HepG2 (cell line): ENCODE data around the gene ZPR1. TPM values are rescaled to one million over a fixed set of nuclear protein-coding genes. Genes with fewer than 3 reads are reported as not detected.

ENCODE experiments used
- AHR ChIP-seq: IDR thresholded peaks from 2 replicates; pipeline ENCODE4 v1.6.1; 2018; ENCODE audit warnings: missing genetic modification reagents, missing compliant biosample characterization
- AKAP8 ChIP-seq: sonication (generic); formaldehyde crosslinking; IDR thresholded peaks from 2 replicates; pipeline ENCODE4 v1.5.1; 2020; ENCODE audit warnings: mild to moderate bottlenecking, missing genetic modification reagents
- ATAD3A ChIP-seq: sonication (generic); formaldehyde crosslinking; IDR thresholded peaks from 2 replicates; pipeline ENCODE4 v1.4.0; 2020; ENCODE audit warnings: missing genetic modification reagents
- CHD4 ChIP-seq: fragments of 200-600 bp; sonication (generic); IDR thresholded peaks from 2 replicates; pipeline ENCODE4 v1.7.0; 2017; ENCODE audit warnings: mild to moderate bottlenecking, low read length, borderline replicate concordance
- DRAP1 ChIP-seq: IDR thresholded peaks from 2 replicates; pipeline ENCODE4 v1.6.1; 2016; ENCODE audit warnings: missing genetic modification reagents, missing compliant biosample characterization
- EHMT2 ChIP-seq: fragments of 200-600 bp; sonication (generic); IDR thresholded peaks from 2 replicates; pipeline ENCODE4 v1.7.0; 2017; ENCODE audit warnings: antibody characterized with exemption, low read depth, low read length, borderline replicate concordance
- ELF1 ChIP-seq: sonication (generic); formaldehyde crosslinking; IDR thresholded peaks from 2 replicates; pipeline ENCODE4 v1.4.0; 2020; ENCODE audit warnings: missing genetic modification reagents
- GTF2F1 ChIP-seq: fragments of 150-350 bp; IDR thresholded peaks from 2 replicates; pipeline ENCODE4 v1.6.1; 2014; ENCODE audit warnings: low read length
- MTA1 ChIP-seq: sonication (generic); formaldehyde crosslinking; IDR thresholded peaks from 2 replicates; pipeline ENCODE4 v1.4.0; 2020; ENCODE audit warnings: missing genetic modification reagents, mild to moderate bottlenecking, borderline replicate concordance
- MYPOP ChIP-seq: sonication (generic); formaldehyde crosslinking; IDR thresholded peaks from 2 replicates; pipeline ENCODE4 v1.8.1; 2023; ENCODE audit warnings: mild to moderate bottlenecking, moderate library complexity, missing genetic modification reagents
- RCOR2 ChIP-seq: IDR thresholded peaks from 2 replicates; pipeline ENCODE4 v1.6.1; 2016; ENCODE audit warnings: missing biosample characterization, missing genetic modification reagents
- REXO4 ChIP-seq: sonication (generic); formaldehyde crosslinking; IDR thresholded peaks from 2 replicates; pipeline ENCODE4 v1.8.0; 2022; ENCODE audit warnings: missing genetic modification reagents, mild to moderate bottlenecking, borderline replicate concordance
- RXRB ChIP-seq: IDR thresholded peaks from 2 replicates; pipeline ENCODE4 v1.6.1; 2016; ENCODE audit warnings: borderline replicate concordance, missing genetic modification reagents, missing compliant biosample characterization
- SCMH1 ChIP-seq: sonication (generic); formaldehyde crosslinking; IDR thresholded peaks from 2 replicates; pipeline ENCODE4 v1.9.0; 2021; ENCODE audit warnings: missing genetic modification reagents, mild to moderate bottlenecking, borderline replicate concordance
- SETDB1 ChIP-seq: sonication (generic); formaldehyde crosslinking; IDR thresholded peaks from 2 replicates; pipeline ENCODE4 v1.5.1; 2020; ENCODE audit warnings: missing genetic modification reagents, mild to moderate bottlenecking, borderline replicate concordance
- SMAD3 ChIP-seq: sonication (generic); formaldehyde crosslinking; IDR thresholded peaks from 2 replicates; pipeline ENCODE4 v1.4.0; 2020; ENCODE audit warnings: missing genetic modification reagents
- ZBTB3 ChIP-seq: sonication (generic); formaldehyde crosslinking; IDR thresholded peaks from 2 replicates; pipeline ENCODE4 v1.4.0; 2020; ENCODE audit warnings: low read depth, mild to moderate bottlenecking, moderate library complexity, missing genetic modification reagents, borderline replicate concordance
- ZFX ChIP-seq: sonication (generic); formaldehyde crosslinking; IDR thresholded peaks from 2 replicates; pipeline ENCODE4 v1.4.0; 2020; ENCODE audit warnings: mild to moderate bottlenecking, low read depth, missing genetic modification reagents, moderate library complexity
- ZMYM2 ChIP-seq: sonication (generic); formaldehyde crosslinking; IDR thresholded peaks from 2 replicates; pipeline ENCODE4 v1.8.0; 2022; ENCODE audit warnings: mild to moderate bottlenecking, missing genetic modification reagents
- ZNF101 ChIP-seq: sonication (generic); formaldehyde crosslinking; IDR thresholded peaks from 2 replicates; pipeline ENCODE4 v1.4.0; 2020; ENCODE audit warnings: mild to moderate bottlenecking, low read depth, missing genetic modification reagents, borderline replicate concordance
- ZNF652 ChIP-seq: IDR thresholded peaks from 2 replicates; pipeline ENCODE4 v1.6.1; 2016; ENCODE audit warnings: low read depth, borderline replicate concordance
- ZNF75D ChIP-seq: sonication (generic); formaldehyde crosslinking; IDR thresholded peaks from 2 replicates; pipeline ENCODE4 v1.8.1; 2023; ENCODE audit warnings: missing genetic modification reagents, mild to moderate bottlenecking, borderline replicate concordance
- polyA plus RNA-seq, 8 experiments: library from polyadenylated mRNA; depleted of rRNA in 3 of 8; stranded (reverse) in 7 of 8; unstranded in 1 of 8; fragments of >200 nt; fragmentation: Illumina TruSeq in 4 of 8; extraction: Trizol in 4 of 8; gene quantifications; 2 replicates each; pipeline versions ENCODE4 v1.2.1 to v1.2.3, GENCODE V29; 2011 to 2016; ENCODE audit warnings: low read depth in 4 of 8, missing spikeins in 1 of 8, mixed read lengths in 1 of 8; ENCODE audit not compliant: insufficient read depth in 1 of 8
- total RNA-seq, 5 experiments: library from RNA; depleted of rRNA; stranded (reverse); fragments of >200 nt; fragmentation: Illumina TruSeq; extraction: Trizol; gene quantifications; 2 replicates each; pipeline ENCODE4 v1.2.3, GENCODE V29; 2016; ENCODE audit warnings: low read depth in 1 of 5
- TF ChIP-seq, protein P1 (sequence below): IDR thresholded peaks from 2 replicates; pipeline ENCODE4 v1.6.1; 2016; ENCODE audit warnings: low read depth, missing genetic modification reagents, missing compliant biosample characterization

ZPR1 gene
- total and polyA plus RNA-seq, 2 of the 13 experiments (the other 11 are each of a cell fraction or from before 2014, with no cell fraction given), result 40.0 to 79.3 TPM

GRCh38 chr11:116832350-116833290 lies 44.8 kb upstream of the ZPR1 start (continued):
- peak; percentile 76; the same call in 1 of the 2 replicates for TF ChIP-seq ZNF652 (CRISPR knock-in tag)
- 0 out of 2 replicates have a peak, but pooled peaks have one; percentile 83 for TF ChIP-seq ZNF101 (CRISPR knock-in tag)
- no peak for TF ChIP-seq ATAD3A (CRISPR knock-in tag)
- TF ChIP-seq, protein P1, sequence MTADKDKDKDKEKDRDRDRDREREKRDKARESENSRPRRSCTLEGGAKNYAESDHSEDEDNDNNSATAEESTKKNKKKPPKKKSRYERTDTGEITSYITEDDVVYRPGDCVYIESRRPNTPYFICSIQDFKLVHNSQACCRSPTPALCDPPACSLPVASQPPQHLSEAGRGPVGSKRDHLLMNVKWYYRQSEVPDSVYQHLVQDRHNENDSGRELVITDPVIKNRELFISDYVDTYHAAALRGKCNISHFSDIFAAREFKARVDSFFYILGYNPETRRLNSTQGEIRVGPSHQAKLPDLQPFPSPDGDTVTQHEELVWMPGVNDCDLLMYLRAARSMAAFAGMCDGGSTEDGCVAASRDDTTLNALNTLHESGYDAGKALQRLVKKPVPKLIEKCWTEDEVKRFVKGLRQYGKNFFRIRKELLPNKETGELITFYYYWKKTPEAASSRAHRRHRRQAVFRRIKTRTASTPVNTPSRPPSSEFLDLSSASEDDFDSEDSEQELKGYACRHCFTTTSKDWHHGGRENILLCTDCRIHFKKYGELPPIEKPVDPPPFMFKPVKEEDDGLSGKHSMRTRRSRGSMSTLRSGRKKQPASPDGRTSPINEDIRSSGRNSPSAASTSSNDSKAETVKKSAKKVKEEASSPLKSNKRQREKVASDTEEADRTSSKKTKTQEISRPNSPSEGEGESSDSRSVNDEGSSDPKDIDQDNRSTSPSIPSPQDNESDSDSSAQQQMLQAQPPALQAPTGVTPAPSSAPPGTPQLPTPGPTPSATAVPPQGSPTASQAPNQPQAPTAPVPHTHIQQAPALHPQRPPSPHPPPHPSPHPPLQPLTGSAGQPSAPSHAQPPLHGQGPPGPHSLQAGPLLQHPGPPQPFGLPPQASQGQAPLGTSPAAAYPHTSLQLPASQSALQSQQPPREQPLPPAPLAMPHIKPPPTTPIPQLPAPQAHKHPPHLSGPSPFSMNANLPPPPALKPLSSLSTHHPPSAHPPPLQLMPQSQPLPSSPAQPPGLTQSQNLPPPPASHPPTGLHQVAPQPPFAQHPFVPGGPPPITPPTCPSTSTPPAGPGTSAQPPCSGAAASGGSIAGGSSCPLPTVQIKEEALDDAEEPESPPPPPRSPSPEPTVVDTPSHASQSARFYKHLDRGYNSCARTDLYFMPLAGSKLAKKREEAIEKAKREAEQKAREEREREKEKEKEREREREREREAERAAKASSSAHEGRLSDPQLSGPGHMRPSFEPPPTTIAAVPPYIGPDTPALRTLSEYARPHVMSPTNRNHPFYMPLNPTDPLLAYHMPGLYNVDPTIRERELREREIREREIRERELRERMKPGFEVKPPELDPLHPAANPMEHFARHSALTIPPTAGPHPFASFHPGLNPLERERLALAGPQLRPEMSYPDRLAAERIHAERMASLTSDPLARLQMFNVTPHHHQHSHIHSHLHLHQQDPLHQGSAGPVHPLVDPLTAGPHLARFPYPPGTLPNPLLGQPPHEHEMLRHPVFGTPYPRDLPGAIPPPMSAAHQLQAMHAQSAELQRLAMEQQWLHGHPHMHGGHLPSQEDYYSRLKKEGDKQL, result peak; percentile 97
- TF ChIP-seq ZNF75D (CRISPR knock-in tag), result no peak
- peak; percentile 91 for TF ChIP-seq MTA1 (CRISPR knock-in tag)
- 0 out of 2 replicates have a peak, but pooled peaks have one; percentile 37 for TF ChIP-seq AHR
- no peak for TF ChIP-seq SCMH1 (CRISPR knock-in tag)
- no peak for TF ChIP-seq ZBTB3
- TF ChIP-seq ELF1 (CRISPR knock-in tag), result peak; percentile 69
- no peak for TF ChIP-seq EHMT2
- TF ChIP-seq ZFX (CRISPR knock-in tag), result peak; percentile 72
- peak; percentile 84 for TF ChIP-seq DRAP1 (CRISPR knock-in tag)
- TF ChIP-seq MYPOP (CRISPR knock-in tag), result peak; percentile 88
- TF ChIP-seq GTF2F1, result no peak
- TF ChIP-seq SETDB1 (CRISPR knock-in tag), result 0 out of 2 replicates have a peak, but pooled peaks have one; percentile 25
- peak; percentile 94 for TF ChIP-seq RCOR2 (CRISPR knock-in tag)
- TF ChIP-seq CHD4, result no peak; the same call in 1 of the 2 replicates
- peak; percentile 99 for TF ChIP-seq RXRB
- TF ChIP-seq AKAP8 (CRISPR knock-in tag), result peak; percentile 90
- 0 out of 2 replicates have a peak, but pooled peaks have one; percentile 63 for TF ChIP-seq ZMYM2
- TF ChIP-seq SMAD3 (CRISPR knock-in tag), result peak; percentile 98
- TF ChIP-seq REXO4 (CRISPR knock-in tag), result peak; percentile 18; the same call in 1 of the 2 replicates
